Measurements from ENCODE around the gene TESK2.

Gene TESK2

DNA sequence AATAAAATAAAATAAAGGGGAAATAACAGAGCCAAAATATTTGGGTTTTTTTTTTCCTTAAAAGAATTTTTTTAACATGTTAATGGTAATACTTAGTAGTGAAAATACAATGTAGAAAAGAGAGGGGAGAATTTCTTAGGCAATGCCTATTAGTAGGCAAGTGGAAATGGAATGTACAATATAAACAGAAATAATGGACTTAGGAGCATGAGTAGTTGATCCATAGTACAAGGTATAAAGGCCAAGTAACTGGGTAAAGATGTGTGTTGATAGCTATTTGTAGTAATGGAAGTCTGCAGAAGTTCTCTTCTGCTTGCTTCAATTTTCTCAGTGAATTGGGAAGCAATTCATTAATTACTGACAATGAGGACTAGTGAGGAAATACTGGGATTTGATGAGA, 34.4 kb downstream of the TESK2 start:
- H3K4me3 ChIP-seq (ENCODE audit: insufficient read length, low read depth), result no peak overlapping the region
- no peak overlapping the region for H3K9ac ChIP-seq (ENCODE audit: insufficient read length, low read depth)
- no peak for DNase-seq (ENCODE audit: low read depth, low spot score)
- H3K9me3 ChIP-seq (ENCODE audit: insufficient read depth, low read length), result no peaks in the 10 kb centered on the region
- H3K4me1 ChIP-seq (ENCODE audit: insufficient read depth, insufficient read length), result no peaks in the 10 kb centered on the region
- no peaks in the 10 kb centered on the region for H3K27me3 ChIP-seq (ENCODE audit: insufficient read depth, insufficient read length)
- peaks cover 4% of the 10 kb centered on the region for H3K36me3 ChIP-seq (ENCODE audit: insufficient read depth, insufficient read length, low read length)
- TF ChIP-seq ZNF274 (IDR thresholded peaks at IDR 0.05; ENCODE audit: low read depth, low read length) (no peak), YY1 (IDR thresholded peaks at IDR 0.05; ENCODE audit: insufficient read depth, insufficient read length) (no peak), SUZ12 (IDR thresholded peaks at IDR 0.05; ENCODE audit: extremely low read depth, insufficient read depth, insufficient read length) (no peak)

- Histone ChIP-seq H3K27me3 (ENCODE audit: insufficient read depth, insufficient read length) (no peaks in the 10 kb centered on the region), H3K9me3 (ENCODE audit: insufficient read depth, low read length) (no peaks in the 10 kb centered on the region), H3K4me3 (ENCODE audit: insufficient read length, low read depth) (no peak overlapping the region), H3K4me1 (ENCODE audit: insufficient read depth, insufficient read length) (no peaks in the 10 kb centered on the region), H3K36me3 (ENCODE audit: insufficient read depth, insufficient read length, low read length) (peaks cover 4% of the 10 kb centered on the region), H3K9ac (ENCODE audit: insufficient read length, low read depth) (no peak overlapping the region)
- peak; percentile 25 for DNase-seq (ENCODE audit: low read depth, low spot score)
- TF ChIP-seq YY1 (IDR thresholded peaks at IDR 0.05; ENCODE audit: insufficient read depth, insufficient read length), result no peak
- no peak for TF ChIP-seq SUZ12 (IDR thresholded peaks at IDR 0.05; ENCODE audit: extremely low read depth, insufficient read depth, insufficient read length)
- no peak for TF ChIP-seq ZNF274 (IDR thresholded peaks at IDR 0.05; ENCODE audit: low read depth, low read length)
These were observed 35.8 kb downstream of the TESK2 start for GRCh38 chr1:45455162-45455561.

DNA sequence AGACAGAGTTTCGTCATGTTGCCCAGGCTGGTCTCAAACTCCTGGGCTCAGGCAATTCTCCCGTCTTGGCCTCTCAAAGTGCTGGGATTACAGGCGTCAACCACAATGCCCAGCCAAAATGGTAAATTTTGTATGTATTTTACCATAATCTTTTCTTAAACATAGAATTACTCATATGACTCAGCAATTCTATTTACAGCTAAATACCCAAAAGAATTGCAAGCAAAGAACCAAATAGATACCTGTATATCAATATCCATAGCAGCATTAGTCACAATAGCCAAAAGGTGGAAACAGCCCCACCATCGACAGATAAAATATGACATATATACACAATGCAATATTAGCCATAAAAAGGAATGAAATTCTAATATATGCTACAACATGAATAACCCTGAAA, 36.5 kb downstream of the TESK2 start:
- no peaks in the 10 kb centered on the region for H3K9me3 ChIP-seq (ENCODE audit: insufficient read depth, low read length)
- no peak overlapping the region for H3K9ac ChIP-seq (ENCODE audit: insufficient read length, low read depth)
- no peak overlapping the region for H3K4me3 ChIP-seq (ENCODE audit: insufficient read length, low read depth)
- no peak for DNase-seq (ENCODE audit: low read depth, low spot score)
- TF ChIP-seq ZNF274 (IDR thresholded peaks at IDR 0.05; ENCODE audit: low read depth, low read length), result no peak
- TF ChIP-seq SUZ12 (IDR thresholded peaks at IDR 0.05; ENCODE audit: extremely low read depth, insufficient read depth, insufficient read length), result no peak
- no peak for TF ChIP-seq YY1 (IDR thresholded peaks at IDR 0.05; ENCODE audit: insufficient read depth, insufficient read length)
- H3K4me1 ChIP-seq (ENCODE audit: insufficient read depth, insufficient read length), result no peaks in the 10 kb centered on the region
- no peaks in the 10 kb centered on the region for H3K27me3 ChIP-seq (ENCODE audit: insufficient read depth, insufficient read length)
- peaks cover 4% of the 10 kb centered on the region for H3K36me3 ChIP-seq (ENCODE audit: insufficient read depth, insufficient read length, low read length)

DNA sequence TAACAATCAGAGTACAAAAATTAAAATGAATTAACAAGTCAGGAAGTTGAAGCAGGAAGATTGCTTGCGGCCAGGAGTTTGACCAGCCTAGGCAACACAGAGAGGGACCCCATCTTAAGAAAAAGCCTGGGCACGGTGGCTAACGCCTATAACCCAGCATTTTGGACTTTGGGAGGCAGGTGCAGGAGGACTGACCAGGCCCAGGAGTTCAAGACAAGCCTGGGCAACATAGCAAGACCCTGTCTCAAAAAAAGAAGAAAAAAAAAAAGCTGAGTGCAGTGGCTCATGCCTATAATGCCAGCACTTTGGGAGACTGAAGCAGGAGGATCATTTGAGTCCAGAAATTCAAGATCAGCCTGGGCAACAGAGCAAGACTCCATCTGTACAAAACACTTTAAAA, 38.5 kb downstream of the TESK2 start:
- TF ChIP-seq YY1 (IDR thresholded peaks at IDR 0.05; ENCODE audit: insufficient read depth, insufficient read length) (no peak), ZNF274 (IDR thresholded peaks at IDR 0.05; ENCODE audit: low read depth, low read length) (no peak), SUZ12 (IDR thresholded peaks at IDR 0.05; ENCODE audit: extremely low read depth, insufficient read depth, insufficient read length) (no peak)
- Histone ChIP-seq H3K36me3 (ENCODE audit: insufficient read depth, insufficient read length, low read length) (peaks cover 4% of the 10 kb centered on the region), H3K4me1 (ENCODE audit: insufficient read depth, insufficient read length) (no peaks in the 10 kb centered on the region), H3K9ac (ENCODE audit: insufficient read length, low read depth) (no peak overlapping the region), H3K27me3 (ENCODE audit: insufficient read depth, insufficient read length) (no peaks in the 10 kb centered on the region), H3K4me3 (ENCODE audit: insufficient read length, low read depth) (no peak overlapping the region), H3K9me3 (ENCODE audit: insufficient read depth, low read length) (no peaks in the 10 kb centered on the region)
- no peak for DNase-seq (ENCODE audit: low read depth, low spot score)

GRCh38 chr1:45448357-45448756, 42.6 kb downstream of the TESK2 start:
- no peaks in the 10 kb centered on the region for H3K36me3 ChIP-seq (ENCODE audit: insufficient read depth, insufficient read length, low read length)
- no peaks in the 10 kb centered on the region for H3K27me3 ChIP-seq (ENCODE audit: insufficient read depth, insufficient read length)
- H3K9ac ChIP-seq (ENCODE audit: insufficient read length, low read depth), result no peak overlapping the region
- no peaks in the 10 kb centered on the region; the same call in 1 of the 2 replicates for H3K9me3 ChIP-seq (ENCODE audit: insufficient read depth, low read length)
- H3K4me1 ChIP-seq (ENCODE audit: insufficient read depth, insufficient read length), result no peaks in the 10 kb centered on the region
- DNase-seq (ENCODE audit: low read depth, low spot score), result no peak
- no peak overlapping the region for H3K4me3 ChIP-seq (ENCODE audit: insufficient read length, low read depth)
- no peak for TF ChIP-seq ZNF274 (IDR thresholded peaks at IDR 0.05; ENCODE audit: low read depth, low read length)
- TF ChIP-seq SUZ12 (IDR thresholded peaks at IDR 0.05; ENCODE audit: extremely low read depth, insufficient read depth, insufficient read length), result no peak
- TF ChIP-seq YY1 (IDR thresholded peaks at IDR 0.05; ENCODE audit: insufficient read depth, insufficient read length), result no peak

- TF ChIP-seq ZNF274 (IDR thresholded peaks at IDR 0.05; ENCODE audit: low read depth, low read length) (no peak), SUZ12 (IDR thresholded peaks at IDR 0.05; ENCODE audit: extremely low read depth, insufficient read depth, insufficient read length) (no peak), YY1 (IDR thresholded peaks at IDR 0.05; ENCODE audit: insufficient read depth, insufficient read length) (no peak)
- no peak overlapping the region for H3K9ac ChIP-seq (ENCODE audit: insufficient read length, low read depth)
- H3K4me1 ChIP-seq (ENCODE audit: insufficient read depth, insufficient read length), result no peaks in the 10 kb centered on the region
These were observed 43.9 kb downstream of the TESK2 start for GRCh38 chr1:45446950-45447672.

DNA sequence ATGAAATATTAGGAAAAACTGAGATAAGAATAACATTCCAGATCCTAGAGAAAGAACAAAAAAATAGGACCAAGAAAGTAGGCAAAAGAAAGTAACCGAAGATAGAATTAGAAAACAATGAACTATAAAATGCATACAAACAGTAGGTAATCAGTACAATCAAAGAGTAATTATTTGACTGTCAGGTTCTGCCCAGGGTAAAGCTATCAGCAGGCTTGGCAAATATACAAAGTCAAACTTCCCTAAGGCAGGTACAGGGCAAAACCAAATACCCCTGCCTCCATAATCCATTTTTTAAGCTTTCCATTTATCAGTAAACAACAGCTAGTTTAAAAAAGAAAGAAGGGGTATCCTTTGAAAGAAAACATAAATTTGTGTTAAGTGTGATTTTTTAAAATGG, 44.4 kb downstream of the TESK2 start:
- TF ChIP-seq SUZ12 (IDR thresholded peaks at IDR 0.05; ENCODE audit: extremely low read depth, insufficient read depth, insufficient read length) (no peak), ZNF274 (IDR thresholded peaks at IDR 0.05; ENCODE audit: low read depth, low read length) (no peak), YY1 (IDR thresholded peaks at IDR 0.05; ENCODE audit: insufficient read depth, insufficient read length) (no peak)
- Histone ChIP-seq H3K4me3 (ENCODE audit: insufficient read length, low read depth) (no peak overlapping the region), H3K4me1 (ENCODE audit: insufficient read depth, insufficient read length) (no peaks in the 10 kb centered on the region), H3K36me3 (ENCODE audit: insufficient read depth, insufficient read length, low read length) (no peaks in the 10 kb centered on the region), H3K9me3 (ENCODE audit: insufficient read depth, low read length) (no peaks in the 10 kb centered on the region; the same call in 1 of the 2 replicates), H3K27me3 (ENCODE audit: insufficient read depth, insufficient read length) (no peaks in the 10 kb centered on the region), H3K9ac (ENCODE audit: insufficient read length, low read depth) (no peak overlapping the region)
- DNase-seq (ENCODE audit: low read depth, low spot score), result no peak

More at GRCh38 chr1:45446950-45447672, 43.9 kb downstream of the TESK2 start:
- Histone ChIP-seq H3K36me3 (ENCODE audit: insufficient read depth, insufficient read length, low read length) (no peaks in the 10 kb centered on the region), H3K4me3 (ENCODE audit: insufficient read length, low read depth) (no peak overlapping the region), H3K27me3 (ENCODE audit: insufficient read depth, insufficient read length) (no peaks in the 10 kb centered on the region), H3K9me3 (ENCODE audit: insufficient read depth, low read length) (no peaks in the 10 kb centered on the region; the same call in 1 of the 2 replicates)
- DNase-seq (ENCODE audit: low read depth, low spot score), result no peak
